Neuron (in vitro differentiated cells): ENCODE results near the gene MCOLN3.
"Not testable (repeated sequence)": the region's sequence is repeated elsewhere in the genome, so short reads cannot be mapped to it uniquely, and the experiment has no call there.

Source experiments
- H2AFZ ChIP-seq: one replicate; pipeline ENCODE4 v1.6.1; 2013; ENCODE audit warnings: low read depth, mild to moderate bottlenecking, inconsistent platforms, low read length, moderate library complexity
- H3K27me3 ChIP-seq: one replicate; pipeline ENCODE4 v1.6.1; 2013; ENCODE audit warnings: low read length; ENCODE audit not compliant: insufficient read depth
- H3K36me3 ChIP-seq: one replicate; pipeline ENCODE4 v1.6.1; 2013; ENCODE audit warnings: low read length; ENCODE audit not compliant: insufficient read depth
- H3K4me1 ChIP-seq: one replicate; pipeline ENCODE4 v1.6.1; 2013; ENCODE audit warnings: low read length; ENCODE audit not compliant: insufficient read depth
- H3K4me3 ChIP-seq: 2 replicates; pipeline ENCODE4 v1.5.1; 2013; ENCODE audit warnings: mild to moderate bottlenecking, low read length, moderate library complexity
- H3K9me3 ChIP-seq: one replicate; pipeline ENCODE4 v1.6.1; 2013; ENCODE audit warnings: low read length

MCOLN3 gene

DNA sequence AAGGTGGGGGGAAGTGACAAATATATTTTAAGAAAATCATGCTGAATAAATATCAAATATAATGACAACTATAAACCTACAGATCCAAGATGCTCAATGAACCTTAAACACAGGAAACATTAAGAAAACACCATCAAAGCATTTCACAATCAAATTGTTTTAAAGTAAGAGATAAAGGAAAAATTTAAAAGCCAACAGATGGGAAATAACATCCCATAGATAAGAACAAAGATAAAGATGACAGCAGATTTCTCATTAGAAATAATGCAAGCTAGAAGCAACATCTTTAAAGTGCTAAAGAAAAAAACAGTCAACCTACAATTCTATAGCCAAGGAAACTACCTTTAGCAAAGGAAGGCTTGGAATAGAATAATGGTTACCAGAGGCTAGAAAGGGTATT is 17.8 kb downstream of the MCOLN3 start:
- H2AFZ ChIP-seq: no peak overlapping the region
- H3K4me1 ChIP-seq: no peaks in the 10 kb centered on the region
- H3K27me3 ChIP-seq: no peaks in the 10 kb centered on the region

DNA sequence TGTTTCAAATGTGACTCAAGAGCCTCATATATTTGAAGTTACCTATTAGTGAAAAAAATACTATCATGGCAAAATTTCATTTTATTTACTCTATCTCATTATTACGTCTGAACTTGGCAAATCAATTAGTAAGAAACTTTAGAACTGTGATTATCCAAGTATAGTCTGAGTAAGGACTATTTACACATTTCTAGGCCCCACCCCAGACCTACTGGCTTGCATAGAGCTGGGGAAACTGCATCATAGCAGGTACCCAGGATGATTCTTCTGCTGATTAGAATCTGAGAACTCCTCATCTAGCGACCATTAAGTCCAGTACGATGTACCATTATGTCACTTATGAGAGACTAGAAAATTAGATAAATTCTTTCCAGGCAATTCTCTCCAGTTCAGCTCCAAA is 20.1 kb downstream of the MCOLN3 start:
- Histone ChIP-seq H3K9me3 (no peaks in the 10 kb centered on the region), H3K4me3 (no peak overlapping the region), H3K36me3 (no peaks in the 10 kb centered on the region), H3K4me1 (no peaks in the 10 kb centered on the region), H2AFZ (no peak overlapping the region), H3K27me3 (no peaks in the 10 kb centered on the region)

More for the DNA sequence above, 17.8 kb downstream of the MCOLN3 start:
- Histone ChIP-seq H3K9me3 (no peaks in the 10 kb centered on the region), H3K36me3 (no peaks in the 10 kb centered on the region), H3K4me3 (no peak overlapping the region)

DNA sequence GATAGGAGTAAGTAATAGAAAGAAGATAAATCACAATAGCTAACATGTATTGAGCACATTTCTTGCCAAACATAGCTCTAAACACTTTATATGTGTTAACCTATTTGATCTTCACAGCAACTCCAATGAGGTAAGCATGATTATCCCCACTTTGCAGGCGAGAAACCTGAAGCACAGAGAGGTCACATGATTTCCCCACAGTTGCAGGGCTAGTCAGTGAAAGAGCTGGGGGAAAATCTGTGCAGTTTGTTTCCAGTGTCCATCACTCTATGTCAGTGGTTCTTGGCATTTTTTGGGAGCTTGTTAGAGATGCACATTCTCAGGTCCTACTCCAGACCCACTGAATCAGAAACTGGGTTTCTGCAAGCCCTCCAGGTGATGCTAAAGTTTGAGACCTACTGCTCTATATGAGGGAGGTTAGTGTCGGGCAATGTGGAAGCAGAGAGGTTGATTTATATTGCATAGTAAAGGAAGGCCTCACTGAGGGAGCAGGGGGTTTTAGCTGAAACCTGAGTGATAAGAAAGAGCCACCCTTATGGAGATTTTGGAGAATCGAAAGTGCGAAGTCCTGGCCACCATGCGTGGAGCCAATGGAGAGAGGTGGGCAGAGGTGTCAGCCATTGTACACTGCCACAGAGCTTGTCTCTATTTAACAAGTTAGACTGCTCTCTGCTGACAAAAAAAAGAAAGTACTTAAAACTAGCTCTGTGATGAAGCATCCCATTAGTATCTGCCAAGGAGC is 20.9 kb downstream of the MCOLN3 start:
- no peaks in the 10 kb centered on the region for H3K9me3 ChIP-seq
- no peak overlapping the region for H3K4me3 ChIP-seq
- no peaks in the 10 kb centered on the region for H3K36me3 ChIP-seq
- H3K27me3 ChIP-seq: no peaks in the 10 kb centered on the region
- H2AFZ ChIP-seq: no peak overlapping the region
- no peaks in the 10 kb centered on the region for H3K4me1 ChIP-seq

DNA sequence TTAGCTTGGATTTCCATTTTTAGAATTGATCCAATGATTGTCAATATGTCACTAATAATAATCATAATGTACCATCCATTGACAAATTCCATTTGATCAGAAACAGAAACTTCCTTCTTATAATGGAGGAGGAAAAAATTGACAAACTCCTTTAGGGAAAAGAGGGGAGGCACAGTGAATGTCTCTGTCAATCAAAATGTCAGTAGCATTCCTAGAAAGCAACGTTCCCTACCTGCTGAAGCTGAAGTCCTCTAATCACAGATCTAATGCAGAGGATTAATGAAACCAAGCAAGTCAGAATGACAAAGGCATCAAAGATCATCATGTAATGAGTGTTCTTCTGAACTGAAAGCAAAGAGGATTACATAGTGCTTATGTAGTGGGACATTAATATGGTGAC is 22.4 kb downstream of the MCOLN3 start:
- no peaks in the 10 kb centered on the region for H3K4me1 ChIP-seq
- no peaks in the 10 kb centered on the region for H3K36me3 ChIP-seq
- no peak overlapping the region for H2AFZ ChIP-seq
- H3K9me3 ChIP-seq: no peaks in the 10 kb centered on the region
- no peak overlapping the region for H3K4me3 ChIP-seq
- H3K27me3 ChIP-seq: no peaks in the 10 kb centered on the region

DNA sequence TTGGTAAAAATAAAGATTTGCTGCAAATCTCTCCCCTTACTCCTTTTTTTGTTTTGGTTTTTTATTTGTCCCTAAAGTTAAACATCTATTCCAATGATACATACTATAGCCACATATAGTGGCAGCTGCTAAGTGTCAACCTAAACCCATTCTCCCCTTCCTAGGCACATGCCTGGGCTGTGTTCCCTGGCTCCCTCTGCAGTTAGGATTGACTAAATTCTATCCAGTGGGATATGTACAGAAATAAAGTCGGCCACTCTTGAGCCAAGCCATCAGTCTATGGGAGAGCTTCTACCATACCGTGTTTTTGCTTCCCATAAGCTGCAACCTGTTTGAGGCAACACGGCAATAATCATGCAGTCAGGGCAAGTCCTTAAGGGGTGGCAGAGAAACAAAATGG is 23.6 kb downstream of the MCOLN3 start:
- Histone ChIP-seq H3K4me1 (peaks cover 4% of the 10 kb centered on the region), H2AFZ (no peak overlapping the region), H3K9me3 (no peaks in the 10 kb centered on the region), H3K27me3 (no peaks in the 10 kb centered on the region), H3K36me3 (no peaks in the 10 kb centered on the region), H3K4me3 (no peak overlapping the region)

DNA sequence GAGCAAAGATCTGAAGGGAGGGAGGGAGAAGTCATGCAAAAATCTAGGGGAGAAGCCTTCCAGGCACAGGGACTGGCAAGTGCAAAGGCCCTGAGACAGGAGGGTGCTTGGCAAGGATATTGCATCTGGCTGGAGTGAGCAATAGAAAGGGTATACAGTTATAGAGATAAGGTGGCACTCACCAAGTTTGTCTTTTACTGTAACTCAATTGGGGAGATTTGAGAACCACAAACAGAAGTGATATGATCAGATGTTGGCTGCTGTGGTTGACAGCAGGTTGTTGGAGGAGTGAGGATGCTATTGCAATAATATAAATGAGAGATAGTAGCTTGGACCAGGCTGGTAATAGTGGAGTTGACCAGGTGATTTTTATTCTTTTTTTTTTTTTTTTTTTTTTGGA is 25.6 kb downstream of the MCOLN3 start:
- Histone ChIP-seq H3K4me3 (no peak overlapping the region), H3K4me1 (peaks cover 8% of the 10 kb centered on the region), H3K27me3 (no peaks in the 10 kb centered on the region), H3K9me3 (no peaks in the 10 kb centered on the region), H2AFZ (no peak overlapping the region), H3K36me3 (no peaks in the 10 kb centered on the region)

DNA sequence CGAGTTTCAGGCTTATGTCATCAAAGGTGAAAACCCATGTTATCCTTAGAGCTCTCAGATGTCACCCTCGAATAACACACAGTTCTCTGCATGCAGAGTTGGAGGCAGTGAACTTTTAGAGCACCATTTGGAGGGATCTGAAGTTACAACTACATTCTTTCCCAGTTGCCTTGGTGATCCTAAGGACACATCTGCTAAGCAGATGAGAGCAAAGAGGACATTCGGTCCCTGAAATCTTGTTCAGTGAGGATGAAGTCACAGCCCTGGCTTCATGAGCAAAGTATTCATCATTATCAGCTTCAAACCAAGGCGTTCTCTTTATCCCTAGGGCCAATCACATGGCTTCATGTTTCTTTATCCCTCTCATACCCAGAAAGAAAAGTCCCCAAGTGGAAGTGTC is 28.3 kb downstream of the MCOLN3 start:
- H3K27me3 ChIP-seq: no peaks in the 10 kb centered on the region
- H3K4me3 ChIP-seq: no peak overlapping the region
- no peaks in the 10 kb centered on the region for H3K36me3 ChIP-seq
- no peaks in the 10 kb centered on the region for H3K9me3 ChIP-seq
- H2AFZ ChIP-seq: no peak overlapping the region
- H3K4me1 ChIP-seq: peaks cover 8% of the 10 kb centered on the region

DNA sequence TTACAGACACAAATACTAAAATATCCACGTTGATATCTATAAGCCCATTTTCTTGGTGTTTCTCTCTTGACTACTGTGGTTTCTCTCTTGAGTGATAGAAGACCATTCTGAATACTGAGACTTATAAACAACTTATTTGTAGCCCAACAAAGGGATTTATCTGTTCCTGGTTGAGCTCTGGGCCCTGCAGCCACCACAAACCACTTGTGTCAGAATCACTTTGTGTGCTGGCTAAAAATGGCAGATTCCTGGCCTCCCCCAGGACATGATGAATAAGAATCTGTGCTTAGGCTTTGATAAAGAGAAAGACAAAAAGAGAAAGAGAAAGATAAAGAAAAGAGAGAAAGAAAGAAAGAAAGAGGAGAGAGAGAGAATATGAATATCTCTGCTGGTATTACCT is 32.5 kb downstream of the MCOLN3 start:
- Histone ChIP-seq H3K9me3 (no peaks in the 10 kb centered on the region), H3K4me1 (peaks cover 8% of the 10 kb centered on the region), H2AFZ (no peak overlapping the region), H3K4me3 (no peak overlapping the region), H3K27me3 (no peaks in the 10 kb centered on the region), H3K36me3 (no peaks in the 10 kb centered on the region)

DNA sequence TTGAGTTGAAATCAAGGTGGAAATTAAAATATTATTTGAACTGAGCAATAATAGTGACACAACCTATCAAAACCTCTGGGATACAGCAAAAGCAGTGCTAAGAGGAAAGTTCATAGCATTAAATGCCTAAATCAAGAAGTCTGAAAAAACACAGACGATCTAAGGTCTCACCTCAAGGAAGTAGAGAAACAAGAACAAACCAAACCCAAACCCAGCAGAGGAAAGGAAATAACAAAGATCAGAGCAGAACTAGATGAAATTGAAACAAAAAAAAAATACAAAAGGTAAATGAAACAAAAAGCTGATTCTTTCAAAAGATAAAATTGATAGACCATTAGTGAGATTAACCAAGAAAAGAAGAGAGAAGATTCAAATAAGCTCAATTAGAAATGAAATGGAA is 42.7 kb downstream of the MCOLN3 start:
- not testable (repeated sequence) for H3K9me3 ChIP-seq, H3K4me3 ChIP-seq, H3K27me3 ChIP-seq, H2AFZ ChIP-seq, H3K36me3 ChIP-seq, H3K4me1 ChIP-seq

DNA sequence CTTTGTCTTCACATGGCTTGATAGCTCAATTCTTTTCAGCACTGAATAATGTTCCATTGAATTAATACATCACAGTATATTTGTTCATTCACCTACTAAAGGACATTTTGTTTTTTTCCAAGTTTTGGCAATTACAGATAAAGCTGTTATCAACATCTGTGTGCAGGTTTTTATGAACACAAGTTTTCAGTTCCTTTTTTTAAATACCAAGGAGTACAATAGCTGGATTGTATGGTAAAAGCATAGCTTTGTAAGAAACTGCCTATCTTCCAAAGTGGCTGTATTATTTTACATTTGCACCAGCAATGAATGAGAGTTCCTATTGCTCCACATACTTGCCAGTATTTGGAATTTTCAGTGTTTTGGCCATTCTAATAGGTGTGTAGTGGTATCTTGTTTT is 46.6 kb downstream of the MCOLN3 start:
- Histone ChIP-seq H2AFZ (no peak overlapping the region), H3K9me3 (no peaks in the 10 kb centered on the region), H3K4me3 (no peak overlapping the region), H3K27me3 (peaks cover 44% of the 10 kb centered on the region), H3K36me3 (no peaks in the 10 kb centered on the region), H3K4me1 (peaks cover 13% of the 10 kb centered on the region)

DNA sequence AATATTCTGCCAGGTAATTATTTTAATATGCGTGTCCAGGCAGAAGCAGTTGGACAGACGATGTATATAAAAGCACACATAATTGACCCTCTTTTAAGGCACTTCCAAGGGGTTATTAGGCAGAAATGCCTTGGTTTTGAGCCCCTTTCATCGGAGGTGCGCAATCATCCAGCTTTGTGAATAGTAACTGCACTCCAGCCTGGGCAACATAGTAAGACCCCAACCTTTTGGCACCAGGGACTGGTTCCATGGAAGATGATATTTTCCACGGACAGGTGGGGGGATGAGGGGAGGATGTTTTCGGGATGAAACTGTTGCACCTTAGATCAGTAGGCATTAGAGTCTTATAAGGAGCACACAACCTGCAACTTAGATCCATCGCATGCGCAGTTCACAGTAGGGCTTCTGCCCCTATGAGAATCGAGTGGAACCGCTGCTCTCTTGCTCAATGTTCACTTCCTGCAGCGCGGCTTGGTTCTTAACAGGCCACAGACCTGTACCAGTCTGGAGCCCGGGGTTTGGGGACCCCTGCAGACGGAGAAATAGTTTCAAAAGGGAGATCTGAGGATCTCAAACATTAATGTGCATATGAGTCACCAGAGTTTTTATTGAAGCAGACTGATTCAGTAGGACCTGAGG is 49.5 kb downstream of the MCOLN3 start:
- Histone ChIP-seq H3K4me3 (no peak overlapping the region), H2AFZ (no peak overlapping the region), H3K9me3 (no peaks in the 10 kb centered on the region), H3K4me1 (peaks cover 18% of the 10 kb centered on the region), H3K27me3 (peaks cover 64% of the 10 kb centered on the region), H3K36me3 (no peaks in the 10 kb centered on the region)

DNA sequence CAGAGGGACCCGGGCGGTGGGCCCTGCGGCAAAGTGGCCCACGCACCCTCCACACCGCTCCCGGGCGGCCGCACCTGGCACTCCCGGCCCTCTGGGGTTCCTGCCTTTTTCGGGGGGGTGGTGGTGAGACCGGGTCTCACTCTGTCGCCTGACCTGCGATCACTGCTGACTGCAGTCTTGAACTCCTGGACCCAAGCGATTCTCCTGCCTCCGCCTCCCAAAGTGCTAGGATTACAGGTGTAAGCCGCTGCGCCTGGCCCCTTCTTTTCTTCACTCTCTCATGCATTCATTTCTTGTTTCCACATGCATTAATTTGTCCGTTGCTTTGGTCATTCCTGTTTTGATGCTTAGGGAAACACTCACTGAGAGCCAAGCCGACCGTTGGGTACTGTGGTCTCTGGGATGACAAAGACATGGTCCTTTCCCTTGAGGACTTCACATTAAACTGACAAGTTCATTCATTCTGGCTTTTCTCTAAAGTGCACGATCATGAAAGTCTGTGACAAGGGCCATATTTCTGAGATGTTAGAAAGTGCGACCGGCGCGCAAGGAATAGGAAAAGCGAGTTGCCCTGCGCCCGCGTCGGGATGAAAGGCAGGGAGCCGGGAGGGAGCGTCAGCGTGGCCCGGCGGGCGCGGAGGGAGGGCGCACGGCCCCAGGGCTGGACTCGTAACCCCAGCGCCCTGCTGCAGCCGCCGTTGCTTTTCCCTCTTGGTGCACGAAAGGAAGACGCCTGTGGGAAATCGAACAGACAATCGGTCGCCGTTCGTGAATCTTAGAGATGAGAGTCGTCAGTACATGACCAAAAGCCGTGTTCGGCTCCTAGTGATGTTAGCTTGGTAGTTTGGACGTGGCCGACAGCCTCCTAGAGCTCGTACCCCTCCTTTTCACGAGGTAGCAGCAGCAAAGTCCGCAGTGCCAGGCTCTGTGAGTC is 50.4 kb downstream of the MCOLN3 start:
- Histone ChIP-seq H3K4me3 (peak overlapping the region; percentile 45), H3K4me1 (peaks cover 18% of the 10 kb centered on the region), H3K36me3 (no peaks in the 10 kb centered on the region)

More for the DNA sequence above, 50.4 kb downstream of the MCOLN3 start:
- Histone ChIP-seq H3K9me3 (no peaks in the 10 kb centered on the region), H2AFZ (peak overlapping the region; percentile 38), H3K27me3 (peaks cover 64% of the 10 kb centered on the region)
